ENCODE results near the gene SYT3.
"Not testable (repeated sequence)": the region's sequence is repeated elsewhere in the genome, so short reads cannot be mapped to it uniquely, and the experiment has no call there.

SYT3 gene

GRCh38 chr19:50636317-50637085 is 3.2 kb downstream of the SYT3 start:
- no peak for DNase-seq (ENCODE audit: low spot score)

GRCh38 chr19:50633973-50634372 is 5.7 kb downstream of the SYT3 start:
- no peak for DNase-seq (ENCODE audit: low spot score)

DNA sequence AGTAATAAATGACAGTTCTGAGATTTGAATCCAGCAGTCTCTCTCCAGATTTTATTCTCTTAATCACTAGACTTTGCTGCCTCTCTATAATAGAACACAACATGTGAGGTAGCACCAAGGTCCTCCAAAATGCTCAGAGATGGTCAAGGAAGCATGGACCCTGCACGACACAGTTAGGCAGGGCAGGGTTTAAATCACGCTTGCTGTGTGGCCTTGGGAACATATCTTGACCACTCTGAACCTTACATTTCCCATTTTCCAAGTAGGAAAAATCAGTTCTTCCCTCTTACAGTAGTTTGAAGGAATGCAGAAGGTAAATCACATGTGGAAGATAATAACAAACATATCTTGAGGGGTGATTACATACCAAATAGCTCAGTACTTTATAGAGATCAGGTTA is 6.3 kb downstream of the SYT3 start:
- no peak for DNase-seq (ENCODE audit: low spot score)

DNA sequence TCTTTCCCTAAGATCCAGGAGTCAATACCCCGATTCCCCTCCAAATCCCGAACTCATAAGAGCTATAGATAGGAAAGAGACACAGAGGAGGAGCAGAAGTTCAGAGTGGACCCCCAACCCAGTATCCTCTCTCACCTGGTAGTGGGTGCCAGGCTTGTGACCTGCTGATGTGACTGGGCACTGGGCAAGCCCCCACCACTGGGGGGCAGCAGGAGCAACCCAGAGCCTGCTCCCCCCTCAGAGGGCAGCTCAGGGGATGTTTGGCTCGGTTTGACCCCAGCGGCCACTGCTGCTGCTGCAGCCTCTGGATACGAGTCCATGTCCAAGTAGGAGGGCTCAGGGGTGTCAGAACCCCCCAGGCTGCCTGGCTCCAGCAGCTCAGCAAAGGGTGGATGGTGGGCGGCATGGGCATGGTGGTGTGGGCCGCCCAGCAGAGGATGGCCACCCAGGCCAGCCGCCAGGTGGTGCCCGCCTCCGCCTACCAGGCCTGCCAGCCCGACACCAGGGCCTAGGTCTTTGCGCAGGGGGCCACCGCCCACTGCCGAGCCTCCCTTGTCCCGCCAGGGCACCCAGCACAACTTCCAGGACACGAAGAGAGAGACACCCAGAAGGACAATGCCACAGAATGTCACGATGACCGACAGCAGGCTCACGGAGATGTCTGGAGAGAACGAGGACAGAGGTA is 7.4 kb downstream of the SYT3 start:
- no peak for DNase-seq (ENCODE audit: low spot score)

DNA sequence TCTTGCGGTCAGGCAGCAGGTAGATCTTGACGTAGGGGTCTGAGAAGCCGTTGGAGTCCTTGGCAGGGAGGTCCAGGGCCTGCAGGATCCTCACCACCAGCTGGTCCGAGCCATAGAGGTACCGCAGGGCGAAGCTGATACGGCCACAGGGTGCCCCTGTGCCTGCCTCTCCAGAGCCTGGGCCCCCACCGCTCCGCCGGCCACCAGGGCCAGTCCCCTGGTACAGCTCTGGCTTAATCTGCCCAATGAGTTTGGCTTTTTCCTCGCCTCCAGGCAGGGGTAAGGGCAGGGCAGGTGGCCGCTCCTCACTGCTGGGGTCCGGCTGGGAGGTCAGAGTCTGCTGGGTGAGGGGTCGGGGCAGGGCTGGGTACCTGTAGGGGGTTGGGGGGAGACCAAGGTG is 9.9 kb downstream of the SYT3 start:
- no peak for DNase-seq (ENCODE audit: low spot score)

DNA sequence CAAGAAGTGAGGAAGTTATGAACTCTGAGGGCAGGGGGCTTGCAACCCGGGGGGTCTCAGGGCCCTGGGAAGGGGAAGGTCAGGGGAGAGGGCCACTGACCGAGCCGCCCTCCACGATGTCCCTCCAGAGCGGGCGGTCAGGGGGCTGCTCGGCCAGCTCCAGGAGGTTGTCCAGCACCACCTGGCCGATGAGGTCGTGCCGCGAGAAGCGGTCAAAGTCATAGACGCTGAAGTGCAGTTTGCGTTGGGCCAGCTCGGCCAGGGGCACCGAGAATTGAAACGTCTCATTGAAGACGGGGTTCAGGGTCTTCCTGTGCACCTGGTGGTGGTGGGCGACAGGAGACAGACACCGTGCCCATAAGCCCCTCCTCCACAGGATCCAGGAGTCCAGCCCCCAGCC is 10.5 kb downstream of the SYT3 start:
- no peak for DNase-seq (ENCODE audit: low spot score)

- DNase-seq (ENCODE audit: low spot score): no peak
These were observed 11.1 kb downstream of the SYT3 start for GRCh38 chr19:50628551-50628950.

DNA sequence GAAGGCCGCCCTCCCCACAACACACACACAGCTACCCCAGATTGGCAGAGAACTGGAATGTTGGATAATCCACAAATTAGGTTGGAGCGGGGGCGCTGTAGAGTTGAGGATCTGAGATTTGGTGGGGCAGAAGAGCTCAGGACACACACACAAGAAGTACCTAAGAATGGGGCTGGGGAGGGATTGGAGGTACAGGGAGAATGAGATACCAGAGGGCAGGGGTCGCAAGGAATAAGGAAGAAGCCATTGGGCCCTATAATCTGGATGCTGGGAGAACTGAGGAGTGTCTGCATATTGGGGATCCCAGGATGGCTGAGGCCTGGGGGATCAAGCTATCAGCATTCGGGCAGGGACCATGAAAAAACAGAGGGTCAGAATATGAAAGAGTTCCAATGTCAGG is 11.5 kb downstream of the SYT3 start:
- DNase-seq (ENCODE audit: low spot score): no peak

GRCh38 chr19:50626795-50627194 is 12.9 kb downstream of the SYT3 start:
- no peak for DNase-seq (ENCODE audit: low spot score)

- no peak for DNase-seq (ENCODE audit: low spot score)
These were observed 13.7 kb downstream of the SYT3 start for GRCh38 chr19:50626011-50626410.

- DNase-seq (ENCODE audit: low spot score): no peak
These were observed 14.6 kb downstream of the SYT3 start for GRCh38 chr19:50624949-50625600.

DNA sequence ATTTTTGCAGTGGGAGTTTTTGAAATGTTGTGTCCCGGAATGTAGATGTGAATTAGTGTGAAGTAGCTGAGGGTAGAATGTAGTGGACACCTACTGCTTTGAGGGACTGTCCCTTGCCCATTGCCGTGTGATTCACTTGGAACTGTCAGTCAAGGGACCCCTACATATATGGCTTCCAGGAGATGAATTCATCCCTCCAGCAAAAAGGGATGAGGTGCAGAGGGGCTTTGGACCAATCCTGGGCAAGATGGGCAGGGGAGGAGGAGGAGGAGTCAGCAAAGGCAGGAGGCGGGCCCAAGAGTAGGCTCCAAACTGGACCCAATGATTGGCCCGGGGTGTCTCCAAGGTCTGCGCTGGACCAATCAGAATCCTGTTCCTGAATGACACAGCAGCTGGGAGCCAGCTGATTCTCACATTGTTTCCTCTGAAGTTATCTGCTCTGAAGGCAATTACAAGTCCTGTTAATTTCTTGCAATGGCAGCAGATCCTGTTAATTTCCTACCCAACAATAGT is 19.2 kb downstream of the SYT3 start:
- DNase-seq (ENCODE audit: low spot score): not testable (repeated sequence)

DNA sequence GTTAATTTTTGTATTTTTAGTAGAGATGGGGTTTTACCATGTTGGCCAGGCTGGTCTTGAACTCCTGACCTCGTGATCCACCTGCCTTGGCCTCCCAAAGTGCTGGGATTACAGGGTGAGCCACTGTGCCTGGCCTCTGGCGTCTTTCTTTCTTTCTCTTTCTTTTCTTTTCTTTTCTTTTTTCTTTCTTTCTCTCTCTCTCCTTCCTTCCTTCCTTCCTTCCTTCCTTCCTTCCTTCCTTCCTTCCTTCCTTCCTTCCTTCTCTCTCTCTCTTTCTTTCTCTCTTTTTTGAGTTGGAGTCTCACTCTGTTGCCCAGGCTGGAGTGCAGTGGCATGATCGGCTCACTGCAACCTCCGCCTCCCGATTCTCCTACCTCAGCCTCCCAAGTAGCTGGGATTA is 20.5 kb downstream of the SYT3 start:
- not testable (repeated sequence) for DNase-seq (ENCODE audit: low spot score)

- DNase-seq (ENCODE audit: low spot score): not testable (repeated sequence)
These were observed 21.3 kb downstream of the SYT3 start for GRCh38 chr19:50618379-50618778.

GRCh38 chr19:50612504-50613404 is 26.9 kb downstream of the SYT3 start:
- DNase-seq (ENCODE audit: low spot score): not testable (repeated sequence)

DNA sequence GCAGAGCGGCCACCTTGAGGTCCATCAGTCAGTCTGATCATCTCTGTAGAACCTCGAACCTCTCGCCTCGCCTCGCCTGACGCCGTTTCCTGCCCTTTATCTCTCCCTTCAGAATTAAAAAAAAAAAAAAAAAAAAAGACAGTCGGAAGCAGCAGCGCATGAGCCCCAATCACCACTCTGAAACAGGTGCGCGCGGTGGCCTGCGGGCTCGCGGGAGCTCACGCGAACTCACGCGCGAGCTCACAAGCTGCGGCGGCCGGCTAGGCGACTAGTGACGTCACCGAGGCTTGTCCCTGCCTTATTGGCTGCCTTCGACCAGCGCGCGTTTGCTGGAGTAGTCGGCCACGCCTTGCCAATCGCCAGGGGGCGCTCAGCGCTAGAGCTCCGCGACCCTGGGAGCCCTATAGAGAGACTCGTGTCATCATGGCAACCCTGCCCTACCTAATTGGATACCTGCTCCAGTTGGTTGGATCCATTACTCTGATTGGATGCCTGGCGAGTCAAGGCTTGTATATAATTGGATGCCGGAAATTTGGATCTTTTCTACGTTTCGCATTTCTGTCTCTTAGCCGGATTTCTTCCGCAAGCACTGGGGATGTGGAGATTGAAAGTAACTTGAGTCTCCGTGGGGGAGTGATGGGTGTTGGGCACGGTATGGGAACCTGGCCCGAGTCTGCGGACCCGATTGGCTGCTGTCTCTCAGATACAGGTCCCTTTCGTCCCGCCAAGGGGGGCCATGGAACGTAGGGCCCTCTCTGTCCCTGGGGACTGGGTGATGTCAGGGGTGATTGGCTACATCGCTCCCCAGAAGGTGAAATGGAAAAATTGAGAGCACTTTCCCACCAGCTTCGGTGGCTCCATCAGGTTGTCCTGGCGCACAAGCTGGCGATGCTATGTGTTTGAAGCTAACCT is 31.6 kb downstream of the SYT3 start:
- no peak for DNase-seq (ENCODE audit: low spot score)

DNA sequence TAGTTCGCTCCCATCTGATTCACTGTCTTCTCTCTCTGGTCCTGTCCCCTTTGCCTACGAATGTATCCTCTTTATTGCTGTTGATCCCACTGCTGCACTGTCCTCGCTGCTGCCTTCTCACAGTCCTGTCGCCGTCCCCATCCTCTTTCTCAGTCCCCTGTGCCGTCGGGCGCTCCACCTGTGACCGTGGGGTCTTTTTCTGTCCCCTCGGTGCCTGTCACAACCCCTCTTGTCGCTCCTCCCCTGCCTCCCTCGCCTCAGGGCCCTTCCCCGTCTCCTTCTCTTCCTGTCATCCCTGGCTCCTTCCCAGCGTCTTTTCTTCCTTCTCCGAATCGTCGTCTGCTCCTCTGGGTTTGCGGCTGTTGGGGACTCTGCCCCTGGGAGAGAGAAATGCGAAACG is 32.3 kb downstream of the SYT3 start:
- DNase-seq (ENCODE audit: low spot score): no peak

GRCh38 chr19:50606059-50606836 is 33.4 kb downstream of the SYT3 start:
- not testable (repeated sequence) for DNase-seq (ENCODE audit: low spot score)

DNA sequence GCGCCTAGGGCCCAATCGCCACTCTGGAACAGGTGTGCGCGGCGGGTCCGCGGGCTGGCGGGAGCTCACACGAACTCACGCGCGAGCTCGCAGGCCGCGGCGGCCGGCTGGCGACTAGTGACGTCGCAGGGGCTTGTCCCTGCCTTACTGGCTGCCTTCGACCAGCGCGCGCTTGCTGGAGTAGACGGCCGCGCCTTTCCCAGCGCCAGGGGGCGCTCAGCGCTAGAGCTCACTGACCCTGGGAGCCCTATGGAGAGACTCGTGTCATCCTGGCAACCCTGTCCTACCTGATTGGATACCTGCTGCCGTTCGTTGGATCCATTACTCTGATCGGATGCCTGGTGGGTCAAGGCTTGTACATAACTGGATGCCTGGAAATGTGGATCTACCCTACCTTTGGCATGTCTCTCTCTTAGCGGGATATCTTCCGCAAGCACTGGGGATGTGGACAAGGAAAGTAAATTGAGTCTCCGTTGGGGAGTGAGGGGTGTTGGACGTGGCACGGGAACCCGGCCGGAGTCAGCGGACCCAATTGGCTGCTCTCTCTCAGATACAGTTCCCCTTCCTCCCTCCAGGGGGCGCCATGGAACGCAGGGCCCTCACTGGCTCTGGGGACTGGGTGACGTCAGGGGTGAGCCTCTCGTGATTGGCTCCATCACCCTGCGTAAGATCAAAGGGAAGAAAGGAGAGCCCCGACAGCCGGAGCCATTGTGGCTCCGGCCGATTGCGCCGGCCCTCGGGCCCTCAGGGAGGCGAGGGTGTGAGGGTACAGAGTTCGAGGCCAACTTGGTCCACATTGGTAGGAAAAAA is 35.2 kb downstream of the SYT3 start:
- DNase-seq (ENCODE audit: low spot score): not testable (repeated sequence)
